Activated gamma-delta T cell (primary cell): Measurements from ENCODE around the gene MOV10L1.
"Not testable (repeated sequence)": the region's sequence is repeated elsewhere in the genome, so short reads cannot be mapped to it uniquely, and the experiment has no call there.

Experiments
- DNase-seq: peaks from one replicate; lab custom pipeline; 2025; lab: John Stamatoyannopoulos, UW

Gene MOV10L1

GRCh38 chr22:50138041-50138440 lies 48.2 kb downstream of the MOV10L1 start:
- DNase-seq: no peak

- no peak for DNase-seq
Observed at GRCh38 chr22:50138988-50139387, 49.2 kb downstream of the MOV10L1 start.

- DNase-seq: no peak
Observed at GRCh38 chr22:50139843-50140415, 50.1 kb downstream of the MOV10L1 start.

- DNase-seq: no peak
Observed at GRCh38 chr22:50140615-50141014, 50.8 kb downstream of the MOV10L1 start.

GRCh38 chr22:50141462-50141861 lies 51.7 kb downstream of the MOV10L1 start:
- no peak for DNase-seq

- no peak for DNase-seq
Observed at GRCh38 chr22:50141891-50142363, 52.1 kb downstream of the MOV10L1 start.

- DNase-seq: no peak
Observed at GRCh38 chr22:50143096-50143495, 53.3 kb downstream of the MOV10L1 start.

GRCh38 chr22:50144005-50144614 lies 54.3 kb downstream of the MOV10L1 start:
- no peak for DNase-seq

- DNase-seq: no peak
Observed at GRCh38 chr22:50145721-50146438, 56.1 kb downstream of the MOV10L1 start.

GRCh38 chr22:50146439-50147238 lies 56.8 kb downstream of the MOV10L1 start:
- DNase-seq: no peak

GRCh38 chr22:50147258-50148165 lies 57.7 kb downstream of the MOV10L1 start:
- not testable (repeated sequence) for DNase-seq

- DNase-seq: no peak
Observed at GRCh38 chr22:50148166-50148500, 58.3 kb downstream of the MOV10L1 start.

GRCh38 chr22:50148991-50149721 lies 59.4 kb downstream of the MOV10L1 start:
- no peak for DNase-seq

- DNase-seq: no peak
Observed at GRCh38 chr22:50150161-50151129, 60.6 kb downstream of the MOV10L1 start.

GRCh38 chr22:50151571-50152537 lies 62.0 kb downstream of the MOV10L1 start:
- DNase-seq: no peak

GRCh38 chr22:50153056-50153755 lies 63.4 kb downstream of the MOV10L1 start:
- DNase-seq: no peak

GRCh38 chr22:50153756-50154140 lies 63.9 kb downstream of the MOV10L1 start:
- DNase-seq: no peak
